ENCODE results near the gene RAB6B. TPM values are rescaled to one million over a fixed set of nuclear protein-coding genes. Genes with fewer than 3 reads are reported as not detected.

RAB6B gene
- total RNA-seq, 2 donors from 2014 or later, result 2.6 to 5.6 TPM

- Histone ChIP-seq H3K9ac (ENCODE audit: low read depth in 2 of 2, low read length in 2 of 2) (peak overlapping the region in 1 of 2 donors; percentile 13), H3K9me3 (no peaks in the 10 kb centered on the region), H3K27ac (no peak overlapping the region), H3K27me3 (no peaks in the 10 kb centered on the region), H3K36me3 (no peaks in the 10 kb centered on the region), H3K4me3 (no peak overlapping the region), H3K4me1 (peaks cover 6% of the 10 kb centered on the region)
- intact Hi-C loops (cut with DNase I), result loop anchor here (5.0 kb wide), 1 partner anchor 279 kb away; no protein-coding TSS in a partner anchor
- peak; percentile 14 for DNase-seq
- no peak for TF ChIP-seq CTCF (IDR thresholded peaks at IDR 0.05)
Measured at GRCh38 chr3:133933097-133934024, 37.7 kb upstream of the RAB6B start.

- Histone ChIP-seq H3K36me3 (no peaks in the 10 kb centered on the region), H3K9ac (ENCODE audit: low read depth in 2 of 2, low read length in 2 of 2) (no peak overlapping the region), H3K27me3 (no peaks in the 10 kb centered on the region), H3K27ac (no peak overlapping the region), H3K4me1 (peaks cover 6% of the 10 kb centered on the region), H3K9me3 (no peaks in the 10 kb centered on the region), H3K4me3 (no peak overlapping the region)
- intact Hi-C loops (cut with DNase I), result loop anchor here (5.0 kb wide), 1 partner anchor 280 kb away; no protein-coding TSS in a partner anchor
- DNase-seq, result peak; percentile 13
- TF ChIP-seq CTCF (IDR thresholded peaks at IDR 0.05), result no peak
Measured at GRCh38 chr3:133932009-133932408, 36.3 kb upstream of the RAB6B start.

GRCh38 chr3:133931084-133931483 is 35.4 kb upstream of the RAB6B start:
- Histone ChIP-seq H3K9ac (ENCODE audit: low read depth in 2 of 2, low read length in 2 of 2) (no peak overlapping the region), H3K27ac (no peak overlapping the region), H3K4me1 (peaks cover 6% of the 10 kb centered on the region), H3K4me3 (no peak overlapping the region), H3K27me3 (no peaks in the 10 kb centered on the region), H3K36me3 (no peaks in the 10 kb centered on the region), H3K9me3 (no peaks in the 10 kb centered on the region)
- intact Hi-C loops (cut with DNase I), result loop anchor here (2.0 to 5.0 kb wide), 2 partner anchors 130 to 281 kb away; no protein-coding TSS in a partner anchor
- no peak for TF ChIP-seq CTCF (IDR thresholded peaks at IDR 0.05)
- DNase-seq, result no peak

- Histone ChIP-seq H3K9me3 (no peaks in the 10 kb centered on the region), H3K27me3 (no peaks in the 10 kb centered on the region), H3K36me3 (no peaks in the 10 kb centered on the region), H3K9ac (ENCODE audit: low read depth in 2 of 2, low read length in 2 of 2) (no peak overlapping the region), H3K4me1 (peaks cover 6% of the 10 kb centered on the region), H3K4me3 (no peak overlapping the region), H3K27ac (no peak overlapping the region)
- intact Hi-C loops (cut with DNase I), result loop anchor here (2.0 to 5.0 kb wide), 2 partner anchors 130 to 282 kb away; no protein-coding TSS in a partner anchor
- DNase-seq, result peak; percentile 30
- TF ChIP-seq CTCF (IDR thresholded peaks at IDR 0.05), result peak; percentile 34
Measured at GRCh38 chr3:133930341-133930933, 34.8 kb upstream of the RAB6B start.

- intact Hi-C loops (cut with DNase I), result loop anchor here (2.0 to 10.0 kb wide), 3 partner anchors 110 to 1204 kb away; partner anchors contain the start of genes NPHP3 and TOPBP1
- Histone ChIP-seq H3K4me1 (no peaks in the 10 kb centered on the region), H3K27me3 (no peaks in the 10 kb centered on the region), H3K36me3 (no peaks in the 10 kb centered on the region), H3K9ac (ENCODE audit: low read depth in 2 of 2, low read length in 2 of 2) (no peak overlapping the region), H3K9me3 (no peaks in the 10 kb centered on the region), H3K27ac (no peak overlapping the region), H3K4me3 (no peak overlapping the region)
- DNase-seq, result peak; percentile 12
- TF ChIP-seq CTCF (IDR thresholded peaks at IDR 0.05), result no peak
Measured at GRCh38 chr3:133928903-133929607, 33.4 kb upstream of the RAB6B start.
